HepG2 (cell line): ENCODE data around the gene PLEKHG4. TPM values are rescaled to one million over a fixed set of nuclear protein-coding genes. Genes with fewer than 3 reads are reported as not detected.

Source experiments
- FOXK1 ChIP-seq: sonication (generic); formaldehyde crosslinking; IDR thresholded peaks from 2 replicates; pipeline ENCODE4 v1.4.0; 2020; ENCODE audit warnings: low read depth, missing genetic modification reagents, borderline replicate concordance
- GATAD1 ChIP-seq: IDR thresholded peaks from 2 replicates; pipeline ENCODE4 v1.6.1; 2016; ENCODE audit warnings: missing genetic modification reagents, missing compliant biosample characterization
- HDAC1 ChIP-seq: sonication (generic); formaldehyde crosslinking; IDR thresholded peaks from 2 replicates; pipeline ENCODE4 v1.5.1; 2020; ENCODE audit warnings: mild to moderate bottlenecking, missing genetic modification reagents
- KLF11 ChIP-seq: IDR thresholded peaks from 2 replicates; pipeline ENCODE4 v1.6.1; 2016; ENCODE audit warnings: missing compliant biosample characterization
- KLF16 ChIP-seq, 2 experiments: sonication (generic) in 1 of 2; formaldehyde crosslinking in 1 of 2; IDR thresholded peaks; 2 replicates each; pipeline versions ENCODE4 v1.6.1 to v1.8.0; 2016 to 2023; ENCODE audit warnings: missing genetic modification reagents in 2 of 2, missing compliant biosample characterization in 1 of 2
- MED13 ChIP-seq: sonication (generic); formaldehyde crosslinking; IDR thresholded peaks from 2 replicates; pipeline ENCODE4 v1.5.0; 2020; ENCODE audit warnings: missing genetic modification reagents
- NR2F6 ChIP-seq, 2 experiments: IDR thresholded peaks; 2 replicates each; pipeline ENCODE4 v1.6.1; 2016; ENCODE audit warnings: antibody characterized with exemption in 1 of 2, mild to moderate bottlenecking in 1 of 2
- TCF7 ChIP-seq: sonication (generic); IDR thresholded peaks from 2 replicates; pipeline ENCODE4 v1.6.1; 2016; ENCODE audit warnings: antibody characterized with exemption, low read depth
- ZFX ChIP-seq: sonication (generic); formaldehyde crosslinking; IDR thresholded peaks from 2 replicates; pipeline ENCODE4 v1.4.0; 2020; ENCODE audit warnings: mild to moderate bottlenecking, low read depth, missing genetic modification reagents, moderate library complexity
- ZNF33A ChIP-seq: sonication (generic); formaldehyde crosslinking; IDR thresholded peaks from 2 replicates; pipeline ENCODE4 v1.5.1; 2020; ENCODE audit warnings: missing genetic modification reagents, mild to moderate bottlenecking, moderate library complexity, borderline replicate concordance
- ZNF446 ChIP-seq: sonication (generic); formaldehyde crosslinking; IDR thresholded peaks from 2 replicates; pipeline ENCODE4 v1.5.0; 2020; ENCODE audit warnings: mild to moderate bottlenecking, missing genetic modification reagents
- ZNF607 ChIP-seq: sonication (generic); formaldehyde crosslinking; IDR thresholded peaks from 2 replicates; pipeline ENCODE4 v1.5.1; 2020; ENCODE audit warnings: missing genetic modification reagents, mild to moderate bottlenecking, borderline replicate concordance
- ZNF841 ChIP-seq: sonication (generic); formaldehyde crosslinking; IDR thresholded peaks from 2 replicates; pipeline ENCODE4 v1.8.1; 2023; ENCODE audit warnings: missing genetic modification reagents, borderline replicate concordance
- ZSCAN22 ChIP-seq: sonication (generic); formaldehyde crosslinking; IDR thresholded peaks from 2 replicates; pipeline ENCODE4 v1.4.0; 2020; ENCODE audit warnings: mild to moderate bottlenecking, missing genetic modification reagents
- polyA plus RNA-seq, 8 experiments: library from polyadenylated mRNA; depleted of rRNA in 3 of 8; stranded (reverse) in 7 of 8; unstranded in 1 of 8; fragments of >200 nt; fragmentation: Illumina TruSeq in 4 of 8; extraction: Trizol in 4 of 8; gene quantifications; 2 replicates each; pipeline versions ENCODE4 v1.2.1 to v1.2.3, GENCODE V29; 2011 to 2016; ENCODE audit warnings: low read depth in 4 of 8, missing spikeins in 1 of 8, mixed read lengths in 1 of 8; ENCODE audit not compliant: insufficient read depth in 1 of 8
- total RNA-seq, 5 experiments: library from RNA; depleted of rRNA; stranded (reverse); fragments of >200 nt; fragmentation: Illumina TruSeq; extraction: Trizol; gene quantifications; 2 replicates each; pipeline ENCODE4 v1.2.3, GENCODE V29; 2016; ENCODE audit warnings: low read depth in 1 of 5
- TF ChIP-seq, protein P1 (sequence below): IDR thresholded peaks from 2 replicates; pipeline ENCODE4 v1.6.1; 2016; ENCODE audit warnings: low read depth
- TF ChIP-seq, protein P2 (sequence below): sonication (generic); formaldehyde crosslinking; IDR thresholded peaks from 2 replicates; pipeline ENCODE4 v1.4.0; 2020; ENCODE audit warnings: mild to moderate bottlenecking, low read depth, missing genetic modification reagents
- TF ChIP-seq, protein P3 (sequence below): sonication (generic); formaldehyde crosslinking; IDR thresholded peaks from 2 replicates; pipeline ENCODE4 v1.8.0; 2022; ENCODE audit warnings: mild to moderate bottlenecking, missing genetic modification reagents
- TF ChIP-seq, protein P4 (sequence below): sonication (generic); formaldehyde crosslinking; IDR thresholded peaks from 2 replicates; pipeline ENCODE4 v1.8.0; 2022; ENCODE audit warnings: missing genetic modification reagents, mild to moderate bottlenecking, moderate library complexity, borderline replicate concordance
- TF ChIP-seq, protein P5 (sequence below): sonication (generic); formaldehyde crosslinking; IDR thresholded peaks from 2 replicates; pipeline ENCODE4 v1.9.0; 2022; ENCODE audit warnings: missing genetic modification reagents, mild to moderate bottlenecking, borderline replicate concordance

PLEKHG4 gene
- total and polyA plus RNA-seq, 2 of the 13 experiments (the other 11 are each of a cell fraction or from before 2014, with no cell fraction given) = 7.1 to 13.6 TPM

DNA sequence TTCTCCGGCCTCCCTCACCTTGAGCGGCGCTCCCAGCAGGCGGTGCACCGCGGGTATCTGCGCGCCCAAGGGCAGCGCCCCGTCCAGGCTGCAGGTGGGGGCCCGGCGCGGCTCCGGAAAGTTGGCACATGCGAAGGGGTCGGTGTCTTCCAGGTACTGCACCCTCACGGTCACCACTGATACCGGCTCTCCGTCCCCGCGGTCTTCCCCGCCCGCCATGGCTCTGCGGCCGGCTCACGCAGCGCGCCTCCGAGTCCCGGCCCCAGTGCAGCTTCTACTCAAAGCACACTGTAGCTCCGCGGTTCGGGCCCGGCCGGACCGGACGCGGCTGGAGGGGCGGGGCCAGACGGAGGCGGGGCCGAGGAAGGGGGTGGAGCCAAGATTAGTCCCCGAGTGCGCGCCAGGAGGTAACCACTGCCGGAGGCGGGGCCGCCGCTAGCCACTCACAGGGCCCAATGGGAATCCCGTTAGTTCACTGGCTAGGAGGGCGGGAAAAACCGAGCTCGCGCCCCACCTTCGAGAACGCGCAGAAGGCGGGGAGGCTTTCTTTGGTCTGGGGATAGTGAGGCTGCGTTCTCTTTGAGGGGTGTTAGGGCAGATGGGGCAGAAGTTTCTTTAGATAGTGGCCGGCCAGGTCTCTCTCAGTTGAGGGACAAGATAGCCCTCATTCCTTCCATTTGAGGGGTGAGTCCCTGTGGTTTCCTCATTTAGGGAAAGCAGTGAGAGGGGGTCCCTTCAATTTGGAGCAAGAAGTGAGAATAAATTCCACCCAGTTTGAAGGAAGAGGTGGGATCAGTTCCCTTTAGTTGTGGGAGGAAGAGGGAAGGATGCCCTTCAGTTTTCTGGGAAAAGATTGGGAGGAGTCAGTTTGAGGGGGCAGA is 31.9 kb upstream of the PLEKHG4 start, which contains the start of gene FHOD1 (continued):
- TF ChIP-seq KLF16 (CRISPR knock-in tag; IDR thresholded peaks at IDR 0.05) = peak in 1 of 2 experiments; percentile 58; a peak in 2 of 4 replicates
- TF ChIP-seq, protein P1, sequence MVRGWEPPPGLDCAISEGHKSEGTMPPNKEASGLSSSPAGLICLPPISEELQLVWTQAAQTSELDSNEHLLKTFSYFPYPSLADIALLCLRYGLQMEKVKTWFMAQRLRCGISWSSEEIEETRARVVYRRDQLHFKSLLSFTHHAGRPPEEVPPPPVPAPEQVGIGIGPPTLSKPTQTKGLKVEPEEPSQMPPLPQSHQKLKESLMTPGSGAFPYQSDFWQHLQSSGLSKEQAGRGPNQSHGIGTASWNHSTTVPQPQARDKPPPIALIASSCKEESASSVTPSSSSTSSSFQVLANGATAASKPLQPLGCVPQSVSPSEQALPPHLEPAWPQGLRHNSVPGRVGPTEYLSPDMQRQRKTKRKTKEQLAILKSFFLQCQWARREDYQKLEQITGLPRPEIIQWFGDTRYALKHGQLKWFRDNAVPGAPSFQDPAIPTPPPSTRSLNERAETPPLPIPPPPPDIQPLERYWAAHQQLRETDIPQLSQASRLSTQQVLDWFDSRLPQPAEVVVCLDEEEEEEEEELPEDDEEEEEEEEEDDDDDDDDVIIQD (CRISPR knock-in tag) = peak; percentile 44; the same call in 1 of the 2 replicates
- 0 out of 2 replicates have a peak, but pooled peaks have one; percentile 9 for TF ChIP-seq TCF7
- TF ChIP-seq ZNF607 = peak; percentile 69; the same call in 1 of the 2 replicates
- no peak for TF ChIP-seq ZSCAN22 (CRISPR knock-in tag)
- TF ChIP-seq NR2F6 (IDR thresholded peaks at IDR 0.05) = no peak
- no peak for TF ChIP-seq NR2F6 (CRISPR knock-in tag; IDR thresholded peaks at IDR 0.05)
- TF ChIP-seq, protein P2, sequence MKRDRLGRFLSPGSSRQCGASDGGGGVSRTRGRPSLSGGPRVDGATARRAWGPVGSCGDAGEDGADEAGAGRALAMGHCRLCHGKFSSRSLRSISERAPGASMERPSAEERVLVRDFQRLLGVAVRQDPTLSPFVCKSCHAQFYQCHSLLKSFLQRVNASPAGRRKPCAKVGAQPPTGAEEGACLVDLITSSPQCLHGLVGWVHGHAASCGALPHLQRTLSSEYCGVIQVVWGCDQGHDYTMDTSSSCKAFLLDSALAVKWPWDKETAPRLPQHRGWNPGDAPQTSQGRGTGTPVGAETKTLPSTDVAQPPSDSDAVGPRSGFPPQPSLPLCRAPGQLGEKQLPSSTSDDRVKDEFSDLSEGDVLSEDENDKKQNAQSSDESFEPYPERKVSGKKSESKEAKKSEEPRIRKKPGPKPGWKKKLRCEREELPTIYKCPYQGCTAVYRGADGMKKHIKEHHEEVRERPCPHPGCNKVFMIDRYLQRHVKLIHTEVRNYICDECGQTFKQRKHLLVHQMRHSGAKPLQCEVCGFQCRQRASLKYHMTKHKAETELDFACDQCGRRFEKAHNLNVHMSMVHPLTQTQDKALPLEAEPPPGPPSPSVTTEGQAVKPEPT (CRISPR knock-in tag) = 0 out of 2 replicates have a peak, but pooled peaks have one; percentile 12
- TF ChIP-seq, protein P3, sequence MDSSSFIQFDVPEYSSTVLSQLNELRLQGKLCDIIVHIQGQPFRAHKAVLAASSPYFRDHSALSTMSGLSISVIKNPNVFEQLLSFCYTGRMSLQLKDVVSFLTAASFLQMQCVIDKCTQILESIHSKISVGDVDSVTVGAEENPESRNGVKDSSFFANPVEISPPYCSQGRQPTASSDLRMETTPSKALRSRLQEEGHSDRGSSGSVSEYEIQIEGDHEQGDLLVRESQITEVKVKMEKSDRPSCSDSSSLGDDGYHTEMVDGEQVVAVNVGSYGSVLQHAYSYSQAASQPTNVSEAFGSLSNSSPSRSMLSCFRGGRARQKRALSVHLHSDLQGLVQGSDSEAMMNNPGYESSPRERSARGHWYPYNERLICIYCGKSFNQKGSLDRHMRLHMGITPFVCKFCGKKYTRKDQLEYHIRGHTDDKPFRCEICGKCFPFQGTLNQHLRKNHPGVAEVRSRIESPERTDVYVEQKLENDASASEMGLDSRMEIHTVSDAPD (CRISPR knock-in tag) = peak; percentile 58; the same call in 1 of the 2 replicates
- no peak for TF ChIP-seq ZNF841 (CRISPR knock-in tag)
- TF ChIP-seq HDAC1 = peak; percentile 96
- TF ChIP-seq, protein P4, sequence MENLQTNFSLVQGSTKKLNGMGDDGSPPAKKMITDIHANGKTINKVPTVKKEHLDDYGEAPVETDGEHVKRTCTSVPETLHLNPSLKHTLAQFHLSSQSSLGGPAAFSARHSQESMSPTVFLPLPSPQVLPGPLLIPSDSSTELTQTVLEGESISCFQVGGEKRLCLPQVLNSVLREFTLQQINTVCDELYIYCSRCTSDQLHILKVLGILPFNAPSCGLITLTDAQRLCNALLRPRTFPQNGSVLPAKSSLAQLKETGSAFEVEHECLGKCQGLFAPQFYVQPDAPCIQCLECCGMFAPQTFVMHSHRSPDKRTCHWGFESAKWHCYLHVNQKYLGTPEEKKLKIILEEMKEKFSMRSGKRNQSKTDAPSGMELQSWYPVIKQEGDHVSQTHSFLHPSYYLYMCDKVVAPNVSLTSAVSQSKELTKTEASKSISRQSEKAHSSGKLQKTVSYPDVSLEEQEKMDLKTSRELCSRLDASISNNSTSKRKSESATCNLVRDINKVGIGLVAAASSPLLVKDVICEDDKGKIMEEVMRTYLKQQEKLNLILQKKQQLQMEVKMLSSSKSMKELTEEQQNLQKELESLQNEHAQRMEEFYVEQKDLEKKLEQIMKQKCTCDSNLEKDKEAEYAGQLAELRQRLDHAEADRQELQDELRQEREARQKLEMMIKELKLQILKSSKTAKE = peak; percentile 52; the same call in 1 of the 2 replicates
- peak; percentile 78 for TF ChIP-seq GATAD1 (CRISPR knock-in tag)
- TF ChIP-seq FOXK1 (CRISPR knock-in tag) = peak; percentile 46; the same call in 1 of the 2 replicates
- peak; percentile 26; the same call in 1 of the 2 replicates for TF ChIP-seq ZNF446 (CRISPR knock-in tag)
- peak; percentile 82 for TF ChIP-seq KLF11 (CRISPR knock-in tag)
- 0 out of 2 replicates have a peak, but pooled peaks have one; percentile 31 for TF ChIP-seq MED13
- peak; percentile 90 for TF ChIP-seq ZFX (CRISPR knock-in tag)
- TF ChIP-seq ZNF33A = peak; percentile 90
- TF ChIP-seq, protein P5, sequence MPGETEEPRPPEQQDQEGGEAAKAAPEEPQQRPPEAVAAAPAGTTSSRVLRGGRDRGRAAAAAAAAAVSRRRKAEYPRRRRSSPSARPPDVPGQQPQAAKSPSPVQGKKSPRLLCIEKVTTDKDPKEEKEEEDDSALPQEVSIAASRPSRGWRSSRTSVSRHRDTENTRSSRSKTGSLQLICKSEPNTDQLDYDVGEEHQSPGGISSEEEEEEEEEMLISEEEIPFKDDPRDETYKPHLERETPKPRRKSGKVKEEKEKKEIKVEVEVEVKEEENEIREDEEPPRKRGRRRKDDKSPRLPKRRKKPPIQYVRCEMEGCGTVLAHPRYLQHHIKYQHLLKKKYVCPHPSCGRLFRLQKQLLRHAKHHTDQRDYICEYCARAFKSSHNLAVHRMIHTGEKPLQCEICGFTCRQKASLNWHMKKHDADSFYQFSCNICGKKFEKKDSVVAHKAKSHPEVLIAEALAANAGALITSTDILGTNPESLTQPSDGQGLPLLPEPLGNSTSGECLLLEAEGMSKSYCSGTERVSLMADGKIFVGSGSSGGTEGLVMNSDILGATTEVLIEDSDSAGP = peak; percentile 62; the same call in 1 of the 2 replicates
